Measurements from ENCODE around the gene P2RX5.

Gene P2RX5

DNA sequence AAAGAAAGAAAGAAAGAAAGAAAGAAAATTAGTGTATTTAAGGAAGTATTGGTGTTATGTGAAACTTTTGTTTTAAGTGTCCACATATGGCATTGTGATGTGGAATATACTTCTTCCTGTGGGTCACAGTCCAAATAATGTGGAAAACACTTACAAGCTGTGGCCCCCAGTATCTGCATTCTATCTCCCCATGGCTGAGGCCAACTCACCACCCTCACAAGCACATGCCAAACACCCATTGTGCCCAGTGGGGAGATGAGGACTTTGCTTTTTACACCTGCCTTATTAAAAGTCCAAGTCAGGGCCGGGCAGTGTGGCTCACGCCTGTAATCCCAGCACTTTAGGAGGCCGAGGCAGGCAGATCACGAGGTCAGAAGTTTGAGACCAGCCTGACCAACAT is 4.0 kb upstream of the P2RX5 start:
- H3K9me3 Mint-ChIP-seq = no peaks in the 10 kb centered on the region
- no peak overlapping the region for H3K4me3 Mint-ChIP-seq
- no peaks in the 10 kb centered on the region for H3K27me3 Mint-ChIP-seq
- H3K27ac Mint-ChIP-seq = no peak overlapping the region
- H3K4me1 Mint-ChIP-seq (ENCODE audit: low read depth in 2 of 2) = peaks cover 4% of the 10 kb centered on the region in 2 donors
- H3K36me3 Mint-ChIP-seq (ENCODE audit: insufficient read depth) = peaks cover 9% of the 10 kb centered on the region
- no peak for ATAC-seq (replicated peaks)
- DNase-seq = no peak

DNA sequence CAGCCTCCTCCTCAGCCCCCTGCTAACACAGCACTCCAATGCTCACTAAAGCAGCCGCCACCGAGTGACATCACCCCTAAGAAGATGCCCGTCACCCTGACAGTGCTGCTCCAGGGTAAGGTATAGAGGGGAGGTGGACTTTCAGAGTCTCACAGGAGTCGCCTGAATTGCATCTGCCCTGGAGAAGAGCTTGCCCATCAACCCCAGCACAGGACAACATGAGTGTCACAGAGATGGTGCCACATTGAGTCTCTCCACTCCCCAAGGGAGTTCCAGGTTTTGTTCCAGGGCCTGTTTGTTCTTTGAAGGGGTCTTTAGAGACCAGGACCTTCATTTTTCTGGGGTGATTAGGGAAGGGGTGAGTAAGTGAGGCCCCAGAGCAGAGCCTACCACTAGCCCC is 2.2 kb upstream of the P2RX5 start:
- H3K27ac Mint-ChIP-seq = no peak overlapping the region
- peaks cover 14 to 18% of the 10 kb centered on the region in 2 donors for H3K4me1 Mint-ChIP-seq (ENCODE audit: low read depth in 2 of 2)

DNA sequence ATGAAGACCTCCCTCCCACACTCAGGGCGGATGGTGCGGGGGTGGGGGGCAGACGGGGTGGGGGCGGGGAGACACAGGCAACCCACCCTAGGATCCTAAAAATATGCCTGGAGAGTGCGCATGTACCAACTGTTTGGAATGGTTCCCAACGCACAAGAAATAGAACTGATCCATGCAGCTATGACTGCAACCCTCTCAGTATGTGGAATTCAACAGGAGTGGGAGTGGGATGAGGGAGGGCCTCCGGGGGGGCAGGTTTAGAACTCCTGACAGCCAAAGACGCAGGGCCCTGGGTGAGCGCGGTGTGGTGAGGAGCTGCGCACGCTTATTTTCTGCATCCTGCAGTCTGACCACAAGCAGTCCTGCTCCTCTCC is 1.1 kb upstream of the P2RX5 start:
- H3K9me3 Mint-ChIP-seq = no peaks in the 10 kb centered on the region
- H3K27ac Mint-ChIP-seq = peak overlapping the region in 1 of 2 donors; percentile 79
- H3K36me3 Mint-ChIP-seq (ENCODE audit: insufficient read depth) = peaks cover 11% of the 10 kb centered on the region
- peaks cover 16 to 23% of the 10 kb centered on the region in 2 donors for H3K4me1 Mint-ChIP-seq (ENCODE audit: low read depth in 2 of 2)
- H3K4me3 Mint-ChIP-seq = peak overlapping the region in 1 of 2 donors; percentile 91
- no peaks in the 10 kb centered on the region for H3K27me3 Mint-ChIP-seq
- DNase-seq = no peak
- ATAC-seq (replicated peaks) = no peak

More for the DNA sequence above, 2.2 kb upstream of the P2RX5 start:
- peaks cover 11% of the 10 kb centered on the region for H3K36me3 Mint-ChIP-seq (ENCODE audit: insufficient read depth)
- H3K27me3 Mint-ChIP-seq = no peaks in the 10 kb centered on the region
- H3K4me3 Mint-ChIP-seq = no peak overlapping the region
- ATAC-seq (replicated peaks) (no peak), DNase-seq (no peak)
- no peaks in the 10 kb centered on the region for H3K9me3 Mint-ChIP-seq

GRCh38 chr17:3695129-3695722 is 729 bp downstream of the P2RX5 start:
- Mint-ChIP-seq H3K4me3 (peak overlapping the region; percentile 86 to 91), H3K9me3 (no peaks in the 10 kb centered on the region), H3K4me1 (ENCODE audit: low read depth in 2 of 2) (peaks cover 17 to 23% of the 10 kb centered on the region in 2 donors), H3K36me3 (ENCODE audit: insufficient read depth) (peaks cover 17% of the 10 kb centered on the region), H3K27me3 (no peaks in the 10 kb centered on the region), H3K27ac (peak overlapping the region; percentile 28 to 79)
- no peak for DNase-seq
- no peak for ATAC-seq (replicated peaks)

DNA sequence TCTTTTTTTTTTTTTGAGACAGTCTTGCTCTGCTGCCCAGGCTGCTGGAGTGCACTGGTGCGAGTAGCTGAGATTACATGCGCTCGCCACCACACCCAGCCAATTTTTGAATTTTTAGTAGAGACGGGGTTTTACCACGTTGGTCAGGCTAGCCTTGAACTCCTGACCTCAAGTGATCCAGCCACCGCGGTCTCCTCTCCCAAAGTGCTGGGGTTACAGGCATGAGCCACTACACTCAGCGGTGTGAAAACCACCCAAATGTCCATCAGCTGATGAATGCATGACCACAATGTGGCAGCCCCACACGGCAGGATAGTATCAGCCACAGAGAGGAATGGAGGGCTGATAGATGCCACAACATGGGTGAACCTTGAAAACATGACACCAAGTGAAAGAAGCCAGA is 2.1 kb downstream of the P2RX5 start:
- peaks cover 17% of the 10 kb centered on the region for H3K36me3 Mint-ChIP-seq (ENCODE audit: insufficient read depth)
- H3K27me3 Mint-ChIP-seq = no peaks in the 10 kb centered on the region
- peaks cover 20 to 23% of the 10 kb centered on the region in 2 donors for H3K4me1 Mint-ChIP-seq (ENCODE audit: low read depth in 2 of 2)
- ATAC-seq (replicated peaks) = peak; percentile 75
- peak overlapping the region; percentile 28 to 79 for H3K27ac Mint-ChIP-seq
- peak; percentile 25 to 49 (median 45) for DNase-seq
- peak overlapping the region; percentile 86 to 91 for H3K4me3 Mint-ChIP-seq
- H3K9me3 Mint-ChIP-seq = no peaks in the 10 kb centered on the region

- peaks cover 17% of the 10 kb centered on the region for H3K36me3 Mint-ChIP-seq (ENCODE audit: insufficient read depth)
- H3K9me3 Mint-ChIP-seq = no peaks in the 10 kb centered on the region
- H3K27ac Mint-ChIP-seq = peak overlapping the region in 1 of 2 donors; percentile 49
- H3K4me3 Mint-ChIP-seq = peak overlapping the region in 1 of 2 donors; percentile 12
- no peak for DNase-seq
- no peak for ATAC-seq (replicated peaks)
- no peaks in the 10 kb centered on the region for H3K27me3 Mint-ChIP-seq
- H3K4me1 Mint-ChIP-seq (ENCODE audit: low read depth in 2 of 2) = peaks cover 20 to 23% of the 10 kb centered on the region in 2 donors
Observed at GRCh38 chr17:3693141-3693540, 2.8 kb downstream of the P2RX5 start.

DNA sequence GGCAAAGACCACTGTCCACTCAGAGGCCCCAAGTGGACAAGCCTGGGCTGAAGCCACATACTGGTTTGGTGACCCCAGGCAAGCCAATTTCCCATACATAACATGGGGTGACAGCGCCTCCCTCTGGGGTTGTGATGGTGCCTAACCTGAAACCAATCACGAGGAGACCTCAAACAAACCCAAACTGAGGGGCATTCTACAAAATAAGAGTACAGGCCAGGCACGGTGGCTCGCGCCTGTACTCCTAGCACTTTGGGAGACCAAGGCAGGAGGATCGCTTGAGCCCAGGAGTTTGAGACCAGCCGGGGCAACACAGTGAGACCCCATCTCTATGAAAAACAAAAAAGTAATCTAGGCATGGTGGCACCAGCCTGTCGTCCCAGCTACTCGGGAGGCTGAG is 3.6 kb downstream of the P2RX5 start:
- no peak for DNase-seq
- no peak for ATAC-seq (replicated peaks)
- no peak overlapping the region for H3K4me3 Mint-ChIP-seq
- no peaks in the 10 kb centered on the region for H3K27me3 Mint-ChIP-seq
- H3K27ac Mint-ChIP-seq = no peak overlapping the region
- peaks cover 17% of the 10 kb centered on the region for H3K36me3 Mint-ChIP-seq (ENCODE audit: insufficient read depth)
- H3K4me1 Mint-ChIP-seq (ENCODE audit: low read depth in 2 of 2) = peaks cover 20 to 23% of the 10 kb centered on the region in 2 donors
- H3K9me3 Mint-ChIP-seq = no peaks in the 10 kb centered on the region

DNA sequence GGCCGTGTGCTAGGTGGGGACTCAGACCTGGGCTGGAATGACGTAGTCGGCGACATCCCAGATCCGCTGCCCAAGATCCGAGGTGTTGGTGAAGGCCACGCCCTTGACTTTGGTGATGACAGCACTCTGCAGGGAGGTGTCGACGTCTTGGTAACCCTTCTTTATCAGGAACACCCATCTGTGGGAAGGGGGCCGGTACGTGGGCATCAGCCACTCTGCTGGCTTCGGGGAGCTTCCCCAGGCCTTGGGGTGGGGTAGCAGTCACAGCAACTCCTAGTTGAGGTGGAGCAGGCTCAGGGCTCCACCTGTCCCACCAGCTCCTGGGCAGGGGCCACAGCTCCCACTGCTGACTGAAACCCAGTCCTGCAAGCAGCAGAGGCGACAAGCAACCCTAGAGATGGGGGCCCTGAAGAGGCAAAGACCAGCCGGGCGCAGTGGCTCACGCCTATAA is 4.3 kb downstream of the P2RX5 start:
- H3K27ac Mint-ChIP-seq = no peak overlapping the region
- DNase-seq (no peak), ATAC-seq (replicated peaks) (no peak)
- peaks cover 14% of the 10 kb centered on the region for H3K36me3 Mint-ChIP-seq (ENCODE audit: insufficient read depth)
- no peaks in the 10 kb centered on the region for H3K27me3 Mint-ChIP-seq
- peaks cover 18 to 21% of the 10 kb centered on the region in 2 donors for H3K4me1 Mint-ChIP-seq (ENCODE audit: low read depth in 2 of 2)
- H3K4me3 Mint-ChIP-seq = no peak overlapping the region
- H3K9me3 Mint-ChIP-seq = no peaks in the 10 kb centered on the region

DNA sequence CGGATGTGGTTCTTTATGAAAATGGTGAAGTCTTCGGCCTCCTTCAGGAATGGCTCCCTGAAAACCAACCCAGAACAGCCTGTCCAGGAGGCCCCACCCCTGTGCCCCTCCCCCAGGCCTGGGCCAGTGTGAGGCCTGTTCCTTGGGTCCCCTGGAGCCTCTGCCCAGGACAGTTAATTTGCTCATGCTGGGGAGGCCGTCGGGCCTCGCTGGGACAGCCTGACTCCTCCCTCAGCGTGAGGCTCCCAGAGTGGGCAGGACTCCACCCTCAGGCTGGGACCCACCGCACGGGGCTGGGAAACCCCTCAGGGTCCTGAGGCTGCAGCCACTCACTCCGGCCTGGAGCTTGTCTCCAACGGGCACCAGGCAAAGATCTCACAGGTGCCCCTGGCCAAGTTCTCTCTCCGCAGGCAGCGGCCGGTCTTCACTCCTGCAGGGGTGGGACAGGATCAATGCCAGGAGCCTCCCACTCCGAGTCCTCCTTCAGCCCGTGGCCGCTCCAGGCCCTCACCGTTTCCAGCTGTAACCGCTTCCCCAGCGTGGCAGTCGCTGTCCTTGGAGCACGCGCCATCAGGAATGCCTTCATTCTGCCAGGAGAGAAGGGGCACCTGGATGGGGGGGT is 5.8 kb downstream of the P2RX5 start:
- Mint-ChIP-seq H3K9me3 (no peaks in the 10 kb centered on the region), H3K27ac (peak overlapping the region in 1 of 2 donors; percentile 60), H3K27me3 (no peaks in the 10 kb centered on the region), H3K4me3 (no peak overlapping the region), H3K4me1 (ENCODE audit: low read depth in 2 of 2) (peaks cover 16 to 20% of the 10 kb centered on the region in 2 donors), H3K36me3 (ENCODE audit: insufficient read depth) (peaks cover 11% of the 10 kb centered on the region)
- ATAC-seq (replicated peaks) (no peak), DNase-seq (no peak)

DNA sequence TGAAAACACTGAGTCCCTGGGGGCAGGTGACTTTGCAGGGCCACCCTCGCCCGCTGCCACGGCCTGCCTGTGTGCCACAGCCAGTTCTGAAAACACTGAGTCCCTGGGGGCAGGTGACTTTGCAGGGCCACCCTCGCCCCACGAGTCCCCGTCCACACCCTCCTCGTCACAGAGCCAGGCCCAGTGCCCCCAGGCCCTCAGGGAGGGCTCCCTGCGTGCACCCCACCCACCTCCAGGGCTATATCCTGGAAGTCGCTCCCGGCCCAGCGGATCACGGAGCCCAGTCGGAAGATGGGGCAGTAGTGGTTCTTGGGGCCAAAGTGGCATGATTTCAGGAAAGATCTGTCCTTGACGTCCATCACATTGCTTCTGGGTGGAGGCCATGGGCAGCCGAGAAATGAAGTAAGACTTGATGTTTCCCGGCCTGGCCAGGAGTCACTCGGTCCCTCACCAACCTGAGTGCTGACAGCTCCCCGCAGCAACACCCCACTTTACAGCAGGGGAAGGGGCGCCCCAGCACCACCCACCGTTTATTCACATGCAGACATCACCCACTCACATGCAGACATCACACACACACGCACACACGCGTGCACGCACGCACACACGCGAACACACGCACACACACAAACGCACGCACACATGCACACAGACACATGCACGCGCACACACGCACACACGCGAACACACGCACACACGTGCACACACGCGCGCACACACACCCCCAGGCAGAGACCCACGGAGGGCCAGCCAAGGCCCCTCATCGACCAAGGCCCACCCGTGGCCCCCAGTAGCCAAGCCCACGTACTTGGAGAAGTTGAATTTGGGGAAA is 6.5 kb downstream of the P2RX5 start:
- DNase-seq = no peak
- Mint-ChIP-seq H3K36me3 (ENCODE audit: insufficient read depth) (peaks cover 15% of the 10 kb centered on the region), H3K27ac (no peak overlapping the region), H3K9me3 (no peaks in the 10 kb centered on the region), H3K27me3 (no peaks in the 10 kb centered on the region), H3K4me3 (no peak overlapping the region), H3K4me1 (ENCODE audit: low read depth in 2 of 2) (peaks cover 14 to 15% of the 10 kb centered on the region in 2 donors)
- no peak for ATAC-seq (replicated peaks)

DNA sequence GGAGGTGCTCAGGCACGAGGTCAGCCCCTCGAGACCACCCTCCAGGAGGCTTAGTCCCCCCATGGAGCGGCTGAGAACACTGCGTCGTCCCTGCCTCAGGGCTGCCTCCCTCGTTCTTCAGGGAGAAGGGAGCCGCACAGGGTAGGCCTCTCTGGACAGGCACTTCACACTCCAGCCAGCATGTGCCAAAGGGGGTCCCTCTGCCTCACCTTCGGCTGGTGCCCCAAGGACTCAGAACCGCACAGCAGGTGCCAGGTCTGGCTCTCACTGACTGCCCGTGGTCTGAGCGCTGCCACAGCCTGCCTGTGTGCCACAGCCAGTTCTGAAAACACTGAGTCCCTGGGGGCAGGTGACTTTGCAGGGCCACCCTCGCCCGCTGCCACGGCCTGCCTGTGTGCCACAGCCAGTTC is 7.1 kb downstream of the P2RX5 start:
- H3K27ac Mint-ChIP-seq = no peak overlapping the region
- H3K9me3 Mint-ChIP-seq = no peaks in the 10 kb centered on the region
- no peaks in the 10 kb centered on the region for H3K27me3 Mint-ChIP-seq
- DNase-seq = no peak
- no peak for ATAC-seq (replicated peaks)
- H3K4me1 Mint-ChIP-seq (ENCODE audit: low read depth in 2 of 2) = peaks cover 9 to 10% of the 10 kb centered on the region in 2 donors
- peaks cover 15% of the 10 kb centered on the region for H3K36me3 Mint-ChIP-seq (ENCODE audit: insufficient read depth)
- no peak overlapping the region for H3K4me3 Mint-ChIP-seq

DNA sequence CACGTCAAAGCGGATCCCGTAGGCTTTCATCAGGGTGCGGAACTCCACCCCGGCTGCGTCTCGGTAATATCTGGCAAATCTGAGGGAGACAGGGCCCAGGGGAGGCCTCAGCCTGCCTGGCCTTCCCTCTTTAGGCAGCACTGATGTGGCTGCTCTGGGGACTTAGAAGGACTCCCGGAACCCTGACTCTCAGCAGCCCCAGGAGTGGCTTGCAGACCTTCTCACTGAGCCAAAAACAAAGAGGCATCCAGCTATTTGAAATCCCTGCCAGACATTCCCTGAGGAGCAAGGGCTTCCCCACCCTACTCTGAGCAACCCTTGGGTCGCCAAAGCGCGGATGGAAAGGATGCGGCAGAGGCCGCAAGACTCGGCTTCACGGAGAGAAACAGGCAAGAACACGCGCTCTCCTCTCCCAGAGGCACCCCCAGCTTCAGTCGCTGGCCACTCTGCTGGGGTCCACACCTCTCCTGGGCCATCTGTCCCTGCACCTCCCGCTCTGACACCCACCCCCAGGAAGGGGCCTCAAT is 7.9 kb downstream of the P2RX5 start:
- Mint-ChIP-seq H3K27me3 (no peaks in the 10 kb centered on the region), H3K36me3 (ENCODE audit: insufficient read depth) (peaks cover 16% of the 10 kb centered on the region), H3K4me3 (no peak overlapping the region), H3K27ac (no peak overlapping the region), H3K9me3 (no peaks in the 10 kb centered on the region), H3K4me1 (ENCODE audit: low read depth in 2 of 2) (peaks cover 7 to 9% of the 10 kb centered on the region in 2 donors)
- no peak for DNase-seq
- no peak for ATAC-seq (replicated peaks)

DNA sequence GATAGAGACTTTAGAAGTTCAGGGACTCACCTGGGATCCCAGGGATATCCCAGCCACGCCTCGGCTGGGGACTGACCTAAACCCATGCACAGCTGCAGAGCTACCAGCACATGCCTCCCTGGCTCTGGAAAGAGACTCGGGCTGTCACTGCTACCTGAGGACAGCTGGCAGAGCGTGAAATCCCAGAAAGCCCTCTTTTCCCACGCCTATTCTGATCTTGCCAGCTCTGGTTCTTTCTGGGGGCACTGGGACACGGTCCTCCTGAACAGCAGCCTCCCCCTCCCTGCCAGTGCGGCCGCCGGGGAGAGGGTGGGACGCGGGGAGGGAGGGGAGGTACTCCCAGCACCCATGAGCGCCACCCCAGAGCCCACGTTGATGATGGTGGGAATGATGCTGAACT is 10.8 kb downstream of the P2RX5 start:
- Mint-ChIP-seq H3K36me3 (ENCODE audit: insufficient read depth) (peaks cover 18% of the 10 kb centered on the region), H3K4me3 (no peak overlapping the region), H3K27ac (no peak overlapping the region), H3K27me3 (no peaks in the 10 kb centered on the region), H3K4me1 (ENCODE audit: low read depth in 2 of 2) (peaks cover 11 to 19% of the 10 kb centered on the region in 2 donors), H3K9me3 (no peaks in the 10 kb centered on the region)
- ATAC-seq (replicated peaks) (no peak), DNase-seq (no peak)

Data from effector memory CD8-positive, alpha-beta T cell (primary cell).